HCT116 (cell line): ENCODE results near the gene ZNF681. TPM values are rescaled to one million over a fixed set of nuclear protein-coding genes. Genes with fewer than 3 reads are reported as not detected.

Source experiments
- ATAC-seq: fragments of 200-7000 bp; cut with Tn5 transposase; 2 replicates; pipeline ENCODE4 v1.9.1; 2020; ENCODE audit warnings: mild to moderate bottlenecking, moderate library complexity
- BruUV-seq: library from RNA; stranded (reverse); fragments of 400-500 nt; replicated peaks from 2 replicates; lab custom pipeline; 2021; lab: Mats Ljungman, UMichigan
- CTCF ChIA-PET: fragments of 300-600 bp; sonication (Branson Sonifier 250); formaldehyde crosslinking; loops from one replicate; lab custom pipeline; 2021; ENCODE audit warnings: antibody characterized with exemption; lab: Charles Lee
- POLR2A ChIA-PET: fragments of 300-600, 350-600 bp; sonication (Branson Sonifier 250); formaldehyde crosslinking; loops from one replicate; lab custom pipeline; 2021; ENCODE audit warnings: antibody characterized with exemption; lab: Charles Lee
- RAD21 ChIA-PET, 2 experiments: fragments of 300-600 bp; sonication (Branson Sonifier 250); formaldehyde crosslinking; loops; one replicate each; lab custom pipeline; 2023; ENCODE audit warnings: low total read pairs in 2 of 2; ENCODE audit not compliant: uncharacterized antibody in 2 of 2, unreplicated experiment in 2 of 2, low non-redundant PET in 1 of 2; lab: Charles Lee
- DNase-seq: peaks from one replicate; pipeline ENCODE4 v3.0.0-alpha.2; 2010; ENCODE audit warnings: low read depth, low spot score
- H2AFZ ChIP-seq: fragments of 200-600 bp; shearing (Covaris generic), sonication (generic); 2 replicates; pipeline ENCODE4 v1.6.1; 2017; ENCODE audit warnings: low read depth, mixed run types, mixed read lengths, antibody characterized with exemption, low read length; ENCODE audit not compliant: poor library complexity, severe bottlenecking
- H3K27ac ChIP-seq: 2 replicates; pipeline ENCODE4 v1.5.1; 2012; ENCODE audit warnings: low read depth, low read length
- H3K27me3 ChIP-seq: fragments of 200-600 bp; sonication (generic); 2 replicates; pipeline ENCODE4 v1.6.1; 2016; ENCODE audit warnings: mixed run types, low read length, mixed read lengths; ENCODE audit not compliant: insufficient read depth
- H3K36me3 ChIP-seq, 2 experiments: fragments of 200-500 bp in 1 of 2; fragments of 200-600 bp in 1 of 2; sonication (Bioruptor generic) in 1 of 2; sonication (generic) in 1 of 2; 2 replicates each; pipeline versions ENCODE4 v1.5.1 to v1.6.1; 2014 to 2016; ENCODE audit warnings: low read length in 2 of 2, inconsistent platforms in 1 of 2, mixed read lengths in 1 of 2, mixed run types in 1 of 2; ENCODE audit not compliant: insufficient read depth in 2 of 2, control insufficient read depth in 1 of 2
- H3K4me1 ChIP-seq, 2 experiments: fragments of 200-600 bp in 1 of 2; sonication (generic) in 1 of 2; 2 replicates each; pipeline versions ENCODE4 v1.5.1 to v1.6.1; 2012 to 2017; ENCODE audit warnings: low read length in 2 of 2, inconsistent platforms in 1 of 2, mild to moderate bottlenecking in 1 of 2, mixed read lengths in 1 of 2, mixed run types in 1 of 2, moderate library complexity in 1 of 2; ENCODE audit not compliant: insufficient read depth in 2 of 2, control insufficient read depth in 1 of 2
- H3K4me2 ChIP-seq: fragments of 200-600 bp; sonication (generic); 2 replicates; pipeline ENCODE4 v1.6.1; 2017; ENCODE audit warnings: mixed run types, low read length, mixed read lengths
- H3K4me3 ChIP-seq, 2 experiments: fragments of 200-600 bp in 1 of 2; sonication (generic) in 1 of 2; replicated peaks in 1 of 2; 2 replicates each; pipeline ENCODE4 v1.5.1; 2011 to 2016; ENCODE audit warnings: low read length in 2 of 2, control low read depth in 1 of 2, low read depth in 1 of 2, mild to moderate bottlenecking in 1 of 2, mixed read lengths in 1 of 2, mixed run types in 1 of 2
- H3K79me2 ChIP-seq: fragments of 200-600 bp; sonication (generic); 2 replicates; pipeline ENCODE4 v1.6.1; 2017; ENCODE audit warnings: mild to moderate bottlenecking, mixed run types, low read length, moderate library complexity, mixed read lengths; ENCODE audit not compliant: insufficient read depth
- H3K9ac ChIP-seq: fragments of 200-600 bp; sonication (generic); 2 replicates; pipeline ENCODE4 v1.6.1; 2016; ENCODE audit warnings: low read length, mixed read lengths
- H3K9me2 ChIP-seq: fragments of 200-600 bp; sonication (generic), shearing (Covaris generic); 2 replicates; pipeline ENCODE4 v1.6.1; 2017; ENCODE audit warnings: mixed run types, mild to moderate bottlenecking, moderate library complexity; ENCODE audit not compliant: insufficient read depth
- H3K9me3 ChIP-seq, 2 experiments: fragments of 200-500 bp in 1 of 2; fragments of 200-600 bp in 1 of 2; sonication (Bioruptor generic) in 1 of 2; sonication (generic) in 1 of 2; 2 replicates each; pipeline ENCODE4 v1.6.1; 2014 to 2017; ENCODE audit warnings: low read length in 2 of 2, mixed read lengths in 2 of 2, inconsistent platforms in 1 of 2, low read depth in 1 of 2, mild to moderate bottlenecking in 1 of 2, mixed run types in 1 of 2, moderate library complexity in 1 of 2; ENCODE audit not compliant: control insufficient read depth in 1 of 2, insufficient read depth in 1 of 2
- H4K20me1 ChIP-seq: fragments of 200-600 bp; sonication (generic), shearing (Covaris generic); 2 replicates; pipeline ENCODE4 v1.6.1; 2017; ENCODE audit warnings: mixed run types, mild to moderate bottlenecking, moderate library complexity; ENCODE audit not compliant: insufficient read depth
- ATF3 ChIP-seq: IDR thresholded peaks from 2 replicates; pipeline ENCODE4 v1.6.1; 2012
- CEBPB ChIP-seq: IDR thresholded peaks from 2 replicates; pipeline ENCODE4 v1.6.1; 2012; ENCODE audit warnings: low read depth
- CTCF ChIP-seq, 3 experiments: fragments of 200-600 bp in 1 of 3; sonication (generic) in 1 of 3; IDR thresholded peaks in 2 of 3; conservative IDR thresholded peaks in 1 of 3; 2 replicates each; pipeline ENCODE4 v1.5.1; 2012 to 2017; ENCODE audit warnings: low read depth in 2 of 3, low read length in 2 of 3, antibody characterized with exemption in 1 of 3, borderline replicate concordance in 1 of 3, control low read depth in 1 of 3, mild to moderate bottlenecking in 1 of 3, mixed read lengths in 1 of 3, mixed run types in 1 of 3, moderate library complexity in 1 of 3; ENCODE audit not compliant: insufficient read depth in 1 of 3
- ELF1 ChIP-seq: IDR thresholded peaks from 2 replicates; pipeline ENCODE4 v1.6.1; 2012; ENCODE audit warnings: low read depth, borderline replicate concordance
- EZH2 ChIP-seq: fragments of 200-600 bp; sonication (generic); IDR thresholded peaks from 2 replicates; pipeline ENCODE4 v1.6.1; 2017; ENCODE audit warnings: antibody characterized with exemption, mixed run types
- EZH2phosphoT487 ChIP-seq: fragments of 200-600 bp; IDR thresholded peaks from 2 replicates; pipeline ENCODE4 v1.6.1; 2018; ENCODE audit warnings: antibody characterized with exemption, borderline replicate concordance
- FOSL1 ChIP-seq: IDR thresholded peaks from 2 replicates; pipeline ENCODE4 v1.6.1; 2012; ENCODE audit warnings: low read depth
- POLR2AphosphoS5 ChIP-seq: IDR thresholded peaks from 2 replicates; pipeline ENCODE4 v1.6.1; 2011; ENCODE audit warnings: mild to moderate bottlenecking, low read depth, low read length, moderate library complexity
- REST ChIP-seq: IDR thresholded peaks from 2 replicates; pipeline ENCODE4 v1.6.1; 2012; ENCODE audit warnings: low read depth
- SRF ChIP-seq: IDR thresholded peaks from 2 replicates; pipeline ENCODE4 v1.6.1; 2012; ENCODE audit warnings: low read depth
- YY1 ChIP-seq: IDR thresholded peaks from 2 replicates; pipeline ENCODE4 v1.6.1; 2011; ENCODE audit warnings: low read length, low read depth, moderate library complexity, mild to moderate bottlenecking; ENCODE audit not compliant: insufficient replicate concordance; ENCODE audit errors: extremely low read depth
- intact Hi-C: fragments of 100-400 bp; cut with micrococcal nuclease; formaldehyde crosslinking; loops from 2 replicates; pipeline ENCODE4 v1.10.0; 2022
- total RNA-seq: library from RNA; stranded (reverse); gene quantifications from one replicate; pipeline ENCODE4 v1.2.1, GENCODE V29; 2021; ENCODE audit not compliant: unreplicated experiment

ZNF681 gene
- total RNA-seq, 1 experiment from 2014 or later, result not detected

- CTCF ChIA-PET, result no interaction called here
- Histone ChIP-seq H3K4me3 (no peak overlapping the region), H3K4me1 (no peaks in the 10 kb centered on the region), H3K9ac (no peak overlapping the region), H3K27me3 (no peaks in the 10 kb centered on the region), H2AFZ (no peak overlapping the region), H3K27ac (no peak overlapping the region), H3K4me2 (no peak overlapping the region), H3K79me2 (no peaks in the 10 kb centered on the region), H3K36me3 (no peaks in the 10 kb centered on the region), H3K9me3 (peaks cover 0 to 26% of the 10 kb centered on the region in 2 experiments; a peak in 2 of 4 replicates), H3K9me2 (no peaks in the 10 kb centered on the region), H4K20me1 (no peaks in the 10 kb centered on the region)
- RAD21 ChIA-PET, result no interaction called here
- DNase-seq, result no peak
- TF ChIP-seq SRF, result no peak
- TF ChIP-seq REST, result no peak
- no peak for TF ChIP-seq EZH2phosphoT487
- no peak for TF ChIP-seq ATF3
- BruUV-seq, result no TSS peak
- ATAC-seq, result no peak
- POLR2A ChIA-PET, result no interaction called here
- intact Hi-C loops, result no loop called here
These were observed 12.6 kb upstream of the ZNF681 start for GRCh38 chr19:23771316-23771715.

- RAD21 ChIA-PET, result no interaction called here
- no peak overlapping the region for H3K27ac ChIP-seq
- no peaks in the 10 kb centered on the region for H3K79me2 ChIP-seq
- TF ChIP-seq CTCF (IDR thresholded peaks at IDR 0.05 in 2 of 3, conservative IDR thresholded peaks at IDR 0.05 in 1 of 3; ENCODE audit: borderline replicate concordance in 1 of 3, insufficient read depth in 1 of 3, low read depth in 2 of 3, low read length in 2 of 3) (no peak), EZH2 (no peak), ELF1 (no peak), YY1 (no peak), FOSL1 (no peak), CEBPB (no peak), EZH2phosphoT487 (no peak), POLR2AphosphoS5 (no peak)
These were observed 12.1 kb upstream of the ZNF681 start for GRCh38 chr19:23770672-23771250.

More at GRCh38 chr19:23770672-23771250, 12.1 kb upstream of the ZNF681 start:
- intact Hi-C loops, result no loop called here
- Histone ChIP-seq H3K9me2 (no peaks in the 10 kb centered on the region), H3K4me1 (no peaks in the 10 kb centered on the region), H3K9me3 (peaks cover 0 to 20% of the 10 kb centered on the region in 2 experiments; a peak in 2 of 4 replicates), H3K27me3 (no peaks in the 10 kb centered on the region), H2AFZ (no peak overlapping the region), H4K20me1 (no peaks in the 10 kb centered on the region), H3K4me2 (no peak overlapping the region), H3K36me3 (no peaks in the 10 kb centered on the region), H3K9ac (no peak overlapping the region), H3K4me3 (no peak overlapping the region)
- BruUV-seq, result no TSS peak
- ATAC-seq (no peak), DNase-seq (no peak)
- ChIA-PET CTCF (no interaction called here), POLR2A (no interaction called here)
